Chondrocyte (in vitro differentiated cells): ENCODE data around the gene NCOA1. TPM values are rescaled to one million over a fixed set of nuclear protein-coding genes. Genes with fewer than 3 reads are reported as not detected.

Experiments
- DNase-seq: peaks from one replicate; pipeline ENCODE4 v3.0.0; 2021; ENCODE audit warnings: mixed read lengths, low spot score
- H3K27ac Mint-ChIP-seq: one replicate; pipeline ENCODE4 v1.8.0; 2021; ENCODE audit warnings: mild to moderate bottlenecking, moderate library complexity, mixed read lengths; ENCODE audit not compliant: unreplicated experiment
- H3K27me3 Mint-ChIP-seq: 2 replicates; pipeline ENCODE4 v1.8.0; 2021; ENCODE audit warnings: low read depth, mixed read lengths
- H3K36me3 Mint-ChIP-seq: 2 replicates; pipeline ENCODE4 v1.8.0; 2021; ENCODE audit warnings: low read depth, mixed read lengths
- H3K4me1 Mint-ChIP-seq: 2 replicates; pipeline ENCODE4 v1.8.0; 2021; ENCODE audit warnings: low read depth, mild to moderate bottlenecking, mixed read lengths
- H3K4me3 Mint-ChIP-seq: one replicate; pipeline ENCODE4 v1.8.0; 2021; ENCODE audit warnings: mild to moderate bottlenecking, moderate library complexity, mixed read lengths; ENCODE audit not compliant: unreplicated experiment
- H3K9me3 Mint-ChIP-seq: 2 replicates; pipeline ENCODE4 v1.8.0; 2021; ENCODE audit warnings: low read depth, mixed read lengths
- CTCF ChIP-seq: fragments of 200-600 bp; sonication (generic); IDR thresholded peaks from 2 replicates; pipeline ENCODE4 v1.5.0; 2021; ENCODE audit warnings: antibody characterized with exemption, mild to moderate bottlenecking, moderate library complexity
- total RNA-seq: library from RNA; stranded (reverse); gene quantifications from 3 replicates; pipeline ENCODE4 v1.2.1, GENCODE V29; 2021

The NCOA1 gene
- total RNA-seq, 1 donor from 2014 or later = 20.3 TPM

DNA sequence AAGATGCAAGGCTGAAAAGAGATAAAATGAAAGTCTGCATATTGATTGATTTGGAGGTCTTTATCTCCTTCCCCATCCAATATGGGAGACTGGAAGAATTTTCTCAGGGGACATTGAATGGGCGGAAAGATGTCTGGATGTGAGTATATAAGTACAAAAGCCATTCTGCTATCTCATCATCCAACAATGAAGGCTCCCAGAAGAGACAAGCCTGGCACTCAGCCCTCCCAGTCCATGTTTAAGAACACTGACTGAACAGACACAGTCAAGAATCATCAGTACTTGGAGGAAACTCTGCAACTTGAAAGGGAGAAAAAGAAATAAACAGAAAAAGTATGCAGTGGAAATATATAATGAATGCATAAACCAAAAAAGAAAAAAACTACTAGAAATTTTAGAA lies 221.2 kb downstream of the NCOA1 start:
- Mint-ChIP-seq H3K27ac (no peak overlapping the region), H3K36me3 (peaks cover 28% of the 10 kb centered on the region), H3K9me3 (peaks cover 6% of the 10 kb centered on the region), H3K4me1 (peaks cover 9% of the 10 kb centered on the region), H3K4me3 (no peak overlapping the region), H3K27me3 (no peaks in the 10 kb centered on the region)
- DNase-seq = no peak
- TF ChIP-seq CTCF = no peak

DNA sequence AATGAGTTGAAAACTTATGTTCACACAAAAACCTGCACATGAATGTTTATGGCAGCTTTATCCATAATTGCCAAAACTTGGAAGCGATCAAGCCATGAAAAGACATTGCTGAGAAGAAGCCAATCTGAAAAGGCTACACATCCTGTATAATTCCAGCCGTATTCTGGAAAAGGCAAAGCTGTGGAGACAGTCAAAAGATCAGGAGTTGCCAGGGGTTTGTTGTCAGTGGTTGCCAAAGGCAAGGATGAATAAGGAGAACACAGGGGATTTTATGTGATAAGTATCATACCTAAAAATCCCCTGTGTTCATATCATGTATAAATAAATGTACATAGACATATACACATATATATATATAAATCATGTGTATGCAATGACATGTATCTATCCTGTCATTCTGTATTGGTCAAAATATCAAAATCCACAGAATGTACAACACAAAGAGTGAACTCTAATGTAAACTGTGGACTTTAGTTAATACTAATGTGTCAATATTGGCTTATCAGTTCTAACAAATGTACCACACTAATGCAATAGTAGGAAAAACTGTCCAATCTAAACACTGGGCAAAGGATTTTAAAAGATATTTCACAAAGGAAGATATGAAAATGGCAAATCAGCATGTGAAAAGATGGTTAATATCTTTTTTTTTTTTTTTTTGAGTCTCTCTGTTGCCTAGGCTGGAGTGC lies 226.4 kb downstream of the NCOA1 start:
- peaks cover 6% of the 10 kb centered on the region for H3K9me3 Mint-ChIP-seq
- no peak overlapping the region for H3K4me3 Mint-ChIP-seq
- no peaks in the 10 kb centered on the region for H3K27me3 Mint-ChIP-seq
- H3K27ac Mint-ChIP-seq = no peak overlapping the region
- TF ChIP-seq CTCF = no peak
- peaks cover 26% of the 10 kb centered on the region for H3K36me3 Mint-ChIP-seq
- peaks cover 16% of the 10 kb centered on the region for H3K4me1 Mint-ChIP-seq
- DNase-seq = no peak

DNA sequence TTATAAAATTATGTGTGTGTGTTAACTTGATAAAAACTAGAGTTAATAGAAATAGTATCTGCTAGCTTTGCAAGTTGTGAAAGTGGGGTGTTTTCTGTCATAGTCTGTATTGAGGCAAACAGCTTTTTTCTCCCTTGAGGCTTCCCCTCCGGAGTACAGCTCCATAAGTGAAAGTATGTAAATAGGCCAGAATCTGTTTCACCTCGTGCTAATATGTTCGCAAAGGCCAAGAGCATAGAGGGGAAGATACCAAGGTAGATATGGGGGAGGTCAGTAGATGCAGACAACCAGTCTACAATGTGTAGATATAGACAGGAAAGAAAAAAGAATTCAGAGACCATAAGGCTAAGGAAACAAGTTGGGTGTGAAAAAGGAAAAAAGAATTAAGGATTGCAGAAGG lies 229.3 kb downstream of the NCOA1 start:
- Mint-ChIP-seq H3K27me3 (no peaks in the 10 kb centered on the region), H3K36me3 (peaks cover 13% of the 10 kb centered on the region), H3K27ac (no peak overlapping the region), H3K9me3 (peaks cover 6% of the 10 kb centered on the region), H3K4me1 (peaks cover 19% of the 10 kb centered on the region), H3K4me3 (no peak overlapping the region)
- DNase-seq = no peak
- no peak for TF ChIP-seq CTCF

DNA sequence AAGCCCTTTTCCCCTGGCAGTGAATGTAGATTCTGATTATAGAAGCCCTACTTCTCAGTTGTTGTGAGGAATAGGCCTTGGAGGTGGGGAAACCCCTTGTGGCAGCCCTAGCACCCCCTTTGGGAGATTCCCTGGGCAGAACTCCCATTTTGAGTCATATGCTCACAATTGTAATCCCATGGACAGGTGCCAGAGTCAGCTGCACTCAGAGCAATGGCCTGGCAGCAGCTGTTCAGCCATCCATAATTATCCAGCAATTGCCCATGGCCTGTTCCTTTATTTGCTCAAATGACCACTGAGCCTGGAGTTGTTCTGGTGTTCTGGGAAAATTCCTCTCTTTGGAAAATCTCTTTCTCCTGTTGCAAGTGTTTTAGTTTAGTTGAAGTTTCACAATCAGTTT lies 230.4 kb downstream of the NCOA1 start:
- Mint-ChIP-seq H3K36me3 (peaks cover 13% of the 10 kb centered on the region), H3K27ac (peak overlapping the region; percentile 8), H3K27me3 (no peaks in the 10 kb centered on the region), H3K4me1 (peaks cover 19% of the 10 kb centered on the region), H3K4me3 (no peak overlapping the region), H3K9me3 (peaks cover 5% of the 10 kb centered on the region)
- TF ChIP-seq CTCF = no peak
- DNase-seq = no peak

- DNase-seq = no peak
- no peak for TF ChIP-seq CTCF
- Mint-ChIP-seq H3K4me3 (no peak overlapping the region), H3K4me1 (peaks cover 19% of the 10 kb centered on the region), H3K27me3 (no peaks in the 10 kb centered on the region), H3K36me3 (peaks cover 9% of the 10 kb centered on the region), H3K27ac (no peak overlapping the region), H3K9me3 (no peaks in the 10 kb centered on the region)
Observed at GRCh38 chr2:24722141-24722790, 231.2 kb downstream of the NCOA1 start.
